ENCODE results near the gene KDELR1.

DNA sequence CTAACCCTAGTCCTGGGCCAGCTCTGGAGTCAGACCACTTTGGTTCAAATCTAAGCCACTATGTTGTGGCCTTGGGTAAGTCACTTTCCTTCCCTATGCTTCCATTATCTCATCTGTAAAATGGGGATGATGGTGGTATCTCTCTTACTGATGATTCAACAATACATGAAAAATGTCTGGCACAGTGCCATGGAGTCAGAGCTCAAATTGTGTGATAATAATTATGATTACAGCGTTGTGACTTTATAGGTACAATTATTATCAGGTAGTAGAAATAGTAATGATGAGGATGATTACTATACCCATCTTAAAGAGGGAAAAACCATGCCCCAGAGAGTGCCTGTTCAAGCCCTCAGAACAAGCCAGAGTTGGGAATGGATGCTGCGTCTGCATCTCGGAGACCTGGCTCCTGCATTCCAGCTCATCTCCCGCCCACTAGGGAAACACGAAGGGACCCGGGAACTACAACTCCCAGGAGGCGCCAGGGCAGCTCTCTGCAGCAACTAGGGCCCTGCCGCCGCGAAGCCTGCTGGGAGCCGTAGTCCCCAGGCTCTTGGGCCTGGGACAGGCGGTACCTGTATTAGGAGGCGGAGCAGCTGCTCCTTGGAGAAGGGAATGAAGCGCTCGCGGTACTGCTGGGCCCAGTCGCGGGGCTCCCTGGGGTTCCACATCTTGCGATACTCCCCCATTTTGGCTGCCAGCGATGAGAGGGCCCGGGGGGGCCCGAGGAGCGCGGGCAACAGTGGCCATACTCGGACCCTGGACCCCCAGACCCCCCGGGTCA is 28.4 kb downstream of the KDELR1 start:
- TF ChIP-seq, protein P1, sequence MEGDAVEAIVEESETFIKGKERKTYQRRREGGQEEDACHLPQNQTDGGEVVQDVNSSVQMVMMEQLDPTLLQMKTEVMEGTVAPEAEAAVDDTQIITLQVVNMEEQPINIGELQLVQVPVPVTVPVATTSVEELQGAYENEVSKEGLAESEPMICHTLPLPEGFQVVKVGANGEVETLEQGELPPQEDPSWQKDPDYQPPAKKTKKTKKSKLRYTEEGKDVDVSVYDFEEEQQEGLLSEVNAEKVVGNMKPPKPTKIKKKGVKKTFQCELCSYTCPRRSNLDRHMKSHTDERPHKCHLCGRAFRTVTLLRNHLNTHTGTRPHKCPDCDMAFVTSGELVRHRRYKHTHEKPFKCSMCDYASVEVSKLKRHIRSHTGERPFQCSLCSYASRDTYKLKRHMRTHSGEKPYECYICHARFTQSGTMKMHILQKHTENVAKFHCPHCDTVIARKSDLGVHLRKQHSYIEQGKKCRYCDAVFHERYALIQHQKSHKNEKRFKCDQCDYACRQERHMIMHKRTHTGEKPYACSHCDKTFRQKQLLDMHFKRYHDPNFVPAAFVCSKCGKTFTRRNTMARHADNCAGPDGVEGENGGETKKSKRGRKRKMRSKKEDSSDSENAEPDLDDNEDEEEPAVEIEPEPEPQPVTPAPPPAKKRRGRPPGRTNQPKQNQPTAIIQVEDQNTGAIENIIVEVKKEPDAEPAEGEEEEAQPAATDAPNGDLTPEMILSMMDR (IDR thresholded peaks at IDR 0.05) = no peak
- no peak for TF ChIP-seq POLR2A (IDR thresholded peaks at IDR 0.05)
